Urinary bladder (tissue), 4 donors: Measurements from ENCODE around the gene CPB1. TPM values are rescaled to one million over a fixed set of nuclear protein-coding genes. Genes with fewer than 3 reads are reported as not detected.

Experiments
- DNase-seq: peaks from one replicate; pipeline ENCODE4 v3.0.0-alpha.2; 2015; ENCODE audit errors: extremely low spot score
- H3K27ac ChIP-seq: one replicate; pipeline ENCODE4 v1.5.1; 2013; ENCODE audit warnings: low read depth, mild to moderate bottlenecking, moderate library complexity
- H3K36me3 ChIP-seq: one replicate; pipeline ENCODE4 v1.6.1; 2013; ENCODE audit warnings: mild to moderate bottlenecking, moderate library complexity; ENCODE audit not compliant: insufficient read depth
- H3K4me1 ChIP-seq: one replicate; pipeline ENCODE4 v1.6.1; 2013; ENCODE audit warnings: mild to moderate bottlenecking, moderate library complexity; ENCODE audit not compliant: insufficient read depth
- H3K4me3 ChIP-seq: one replicate; pipeline ENCODE4 v1.5.1; 2013; ENCODE audit warnings: low read depth, low read length
- WGBS: extraction: QIAGEN DNeasy Blood & Tissue Kit; methylation state at CpG from one replicate; pipeline ENCODE4 v1.1.7; 2013; 5-methylcytosine and 5-hydroxymethylcytosine counted together
- polyA plus RNA-seq: library from polyadenylated mRNA; stranded (reverse); fragments of 200-250 nt; gene quantifications from one replicate; pipeline ENCODE4 v1.2.3, GENCODE V29; 2013
- total RNA-seq: library from RNA; depleted of rRNA; stranded (reverse); fragments of >200 nt; gene quantifications from one replicate; pipeline ENCODE4 v1.2.3, GENCODE V29; 2014
- donor health status: healthy with polysubstance abuse.
- donor health status: healthy.

The CPB1 gene
- total and polyA plus RNA-seq, 2 donors = 0.51 TPM; not detected in 1

DNA sequence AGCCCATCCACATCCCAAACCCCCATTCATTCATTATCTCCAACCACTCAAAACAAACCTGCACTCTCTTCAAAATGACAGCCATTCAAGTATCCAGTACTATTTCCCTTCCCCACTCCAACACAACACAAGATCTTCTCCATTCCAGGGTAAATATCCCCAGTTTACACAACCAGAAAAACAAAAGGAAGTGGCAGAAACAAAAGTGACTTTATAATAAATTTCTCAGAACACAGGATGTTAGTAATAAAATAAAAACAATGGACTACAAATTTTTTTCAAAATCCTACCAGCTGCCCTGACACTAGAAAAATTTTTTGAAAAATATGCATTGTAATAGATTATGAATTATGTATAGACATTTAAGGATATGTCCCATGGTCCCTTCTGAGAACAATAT lies 51.6 kb downstream of the CPB1 start:
- DNase-seq = no peak
- H3K4me1 ChIP-seq = no peaks in the 10 kb centered on the region
- no peaks in the 10 kb centered on the region for H3K36me3 ChIP-seq
- H3K4me3 ChIP-seq = no peak overlapping the region
- no peak overlapping the region for H3K27ac ChIP-seq

DNA sequence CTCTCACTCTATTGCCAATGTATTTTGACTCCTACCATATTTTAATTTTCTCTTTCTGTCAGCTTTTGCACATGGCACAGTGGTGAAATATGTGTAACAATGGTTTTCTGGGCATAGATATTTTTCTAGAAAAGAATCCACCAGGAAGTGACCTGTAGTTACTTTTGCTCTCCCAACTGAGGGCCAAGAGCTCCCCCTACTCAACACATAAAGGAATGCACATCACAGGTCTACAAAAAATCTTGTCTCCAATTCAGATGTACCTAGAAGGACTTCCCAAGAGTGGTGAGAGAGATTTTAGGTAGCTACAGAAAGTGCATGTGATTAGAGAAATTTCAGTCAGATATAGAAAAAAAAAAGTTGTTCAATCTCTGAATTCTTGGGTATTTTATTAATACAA lies 53.1 kb downstream of the CPB1 start:
- Histone ChIP-seq H3K36me3 (no peaks in the 10 kb centered on the region), H3K4me3 (no peak overlapping the region), H3K27ac (no peak overlapping the region), H3K4me1 (no peaks in the 10 kb centered on the region)
- DNase-seq = no peak

DNA sequence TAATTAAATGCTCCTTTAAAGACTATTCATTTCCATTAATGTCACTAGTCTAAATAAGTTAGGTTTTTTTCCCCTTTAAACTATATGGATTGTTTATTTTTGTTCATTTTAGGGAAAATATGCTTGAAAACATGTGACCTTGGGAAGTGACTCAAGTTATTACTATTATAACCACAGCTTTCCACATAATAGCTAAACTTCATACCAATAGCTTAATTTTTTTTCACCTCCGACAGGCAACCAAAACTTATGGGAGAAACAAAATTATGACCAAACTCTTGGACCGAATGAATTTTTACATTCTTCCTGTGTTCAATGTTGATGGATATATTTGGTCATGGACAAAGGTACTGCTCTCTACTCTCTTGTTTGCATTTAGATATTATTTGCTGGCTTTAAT lies 53.7 kb downstream of the CPB1 start:
- Histone ChIP-seq H3K36me3 (no peaks in the 10 kb centered on the region), H3K4me1 (no peaks in the 10 kb centered on the region)
- no peak for DNase-seq

DNA sequence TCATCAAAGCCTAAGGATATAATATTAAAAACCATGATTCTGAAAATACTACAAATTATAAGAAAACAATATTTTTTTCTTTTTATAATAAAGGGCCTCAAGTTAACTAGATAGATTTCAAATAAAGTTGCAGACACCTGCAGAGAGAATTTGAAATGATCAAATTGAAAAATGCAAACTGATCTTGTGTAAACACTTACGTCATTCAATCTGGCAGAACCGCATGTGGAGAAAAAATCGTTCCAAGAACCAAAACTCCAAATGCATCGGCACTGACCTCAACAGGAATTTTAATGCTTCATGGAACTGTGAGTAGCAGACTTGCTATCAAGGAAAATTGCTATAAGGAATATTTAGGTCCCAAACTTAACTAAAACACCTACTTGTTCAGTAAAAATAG lies 54.7 kb downstream of the CPB1 start:
- Histone ChIP-seq H3K36me3 (no peaks in the 10 kb centered on the region), H3K4me1 (no peaks in the 10 kb centered on the region), H3K27ac (no peak overlapping the region), H3K4me3 (no peak overlapping the region)
- 65% methylated on average over 4 of the region's 4 CpGs for WGBS
- DNase-seq = no peak

More for the DNA sequence above, 53.7 kb downstream of the CPB1 start:
- no peak overlapping the region for H3K27ac ChIP-seq
- 90% methylated on average over 2 of the region's 2 CpGs for WGBS
- H3K4me3 ChIP-seq = no peak overlapping the region

DNA sequence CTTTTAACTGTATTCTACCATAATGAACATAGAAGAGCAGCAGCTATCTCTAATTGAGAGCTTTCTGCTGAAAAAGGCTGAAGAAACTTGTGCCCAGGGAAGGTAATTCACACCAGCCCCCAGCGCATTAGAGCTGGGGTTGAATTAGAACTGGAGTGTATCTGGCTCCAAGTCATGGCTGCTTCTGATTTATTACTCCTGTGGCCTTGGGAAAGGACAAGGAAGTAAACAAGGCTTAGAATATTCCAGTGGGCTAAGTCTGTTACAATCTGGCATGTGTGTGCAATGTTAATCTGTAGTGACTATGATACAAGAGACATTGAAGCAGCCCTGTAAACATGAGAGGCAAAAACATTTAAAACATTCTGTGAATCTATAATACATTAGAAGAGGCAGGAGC lies 55.6 kb downstream of the CPB1 start:
- DNase-seq = no peak
- Histone ChIP-seq H3K4me1 (no peaks in the 10 kb centered on the region), H3K4me3 (no peak overlapping the region), H3K27ac (no peak overlapping the region), H3K36me3 (no peaks in the 10 kb centered on the region)
- 71% methylated on average over 1 of the region's 1 CpG for WGBS

DNA sequence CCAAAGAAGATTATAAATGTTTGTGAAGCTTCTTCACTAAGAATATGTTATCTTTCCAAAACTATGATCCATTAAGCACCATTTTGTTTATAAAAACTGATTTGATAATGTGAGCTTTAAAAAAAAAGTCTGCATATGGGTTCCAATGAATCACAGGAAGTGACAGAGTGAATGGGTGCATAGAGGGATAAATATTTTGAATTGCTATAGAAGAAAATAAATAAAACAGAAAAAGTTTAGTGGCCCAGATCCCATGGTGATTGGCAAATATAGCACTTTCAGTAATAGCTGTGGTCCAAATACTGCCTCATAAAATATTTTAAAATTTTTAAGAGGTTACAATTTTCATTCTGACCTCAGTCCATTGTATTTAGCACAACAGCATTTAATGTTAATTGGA lies 56.6 kb downstream of the CPB1 start:
- no peak overlapping the region for H3K4me3 ChIP-seq
- no peak for DNase-seq
- no peaks in the 10 kb centered on the region for H3K36me3 ChIP-seq
- no peak overlapping the region for H3K27ac ChIP-seq
- H3K4me1 ChIP-seq = no peaks in the 10 kb centered on the region

DNA sequence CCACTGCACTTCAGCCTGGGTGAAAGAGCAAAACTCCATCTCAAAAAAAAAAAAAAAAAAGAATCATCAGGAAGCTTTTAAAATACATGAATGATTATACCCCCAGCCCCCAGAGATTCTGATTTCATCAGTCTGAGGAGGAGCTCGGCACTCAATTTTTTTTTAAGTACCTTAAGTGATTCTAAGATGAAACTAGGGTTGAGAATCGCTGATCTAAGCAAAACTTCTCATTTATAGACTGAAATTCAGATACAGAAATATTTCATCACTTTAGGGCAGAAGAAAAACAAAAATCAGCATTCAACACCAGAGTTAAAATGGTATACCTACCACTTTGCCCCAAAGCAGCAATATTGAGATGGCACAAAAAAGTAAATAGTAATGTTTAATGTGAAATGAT lies 62.2 kb downstream of the CPB1 start:
- Histone ChIP-seq H3K27ac (no peak overlapping the region), H3K4me1 (no peaks in the 10 kb centered on the region), H3K4me3 (no peak overlapping the region), H3K36me3 (no peaks in the 10 kb centered on the region)
- 85% methylated on average over 2 of the region's 2 CpGs for WGBS
- DNase-seq = no peak

DNA sequence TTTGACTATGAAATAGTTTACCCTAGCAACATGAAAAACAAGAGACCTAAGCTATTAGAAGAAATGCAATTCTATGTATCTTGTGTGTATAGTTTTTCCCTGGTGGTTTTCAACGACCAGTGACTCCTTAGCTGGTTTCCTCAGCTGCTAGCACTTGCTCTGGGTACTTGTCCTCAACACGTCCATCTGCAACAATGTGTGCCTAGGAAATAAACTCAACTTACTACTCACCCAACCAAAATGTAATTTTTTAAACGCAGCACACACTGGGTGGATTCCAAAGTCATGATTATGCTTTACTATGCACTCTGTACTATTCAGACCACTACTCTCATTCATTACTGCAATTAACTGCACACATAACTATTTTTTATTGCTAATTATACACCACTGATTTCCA lies 68.5 kb downstream of the CPB1 start:
- no peak for DNase-seq
- no peaks in the 10 kb centered on the region for H3K36me3 ChIP-seq
- H3K4me1 ChIP-seq = no peaks in the 10 kb centered on the region
- no peak overlapping the region for H3K4me3 ChIP-seq
- no peak overlapping the region for H3K27ac ChIP-seq
- 65% methylated on average over 3 of the region's 3 CpGs for WGBS

DNA sequence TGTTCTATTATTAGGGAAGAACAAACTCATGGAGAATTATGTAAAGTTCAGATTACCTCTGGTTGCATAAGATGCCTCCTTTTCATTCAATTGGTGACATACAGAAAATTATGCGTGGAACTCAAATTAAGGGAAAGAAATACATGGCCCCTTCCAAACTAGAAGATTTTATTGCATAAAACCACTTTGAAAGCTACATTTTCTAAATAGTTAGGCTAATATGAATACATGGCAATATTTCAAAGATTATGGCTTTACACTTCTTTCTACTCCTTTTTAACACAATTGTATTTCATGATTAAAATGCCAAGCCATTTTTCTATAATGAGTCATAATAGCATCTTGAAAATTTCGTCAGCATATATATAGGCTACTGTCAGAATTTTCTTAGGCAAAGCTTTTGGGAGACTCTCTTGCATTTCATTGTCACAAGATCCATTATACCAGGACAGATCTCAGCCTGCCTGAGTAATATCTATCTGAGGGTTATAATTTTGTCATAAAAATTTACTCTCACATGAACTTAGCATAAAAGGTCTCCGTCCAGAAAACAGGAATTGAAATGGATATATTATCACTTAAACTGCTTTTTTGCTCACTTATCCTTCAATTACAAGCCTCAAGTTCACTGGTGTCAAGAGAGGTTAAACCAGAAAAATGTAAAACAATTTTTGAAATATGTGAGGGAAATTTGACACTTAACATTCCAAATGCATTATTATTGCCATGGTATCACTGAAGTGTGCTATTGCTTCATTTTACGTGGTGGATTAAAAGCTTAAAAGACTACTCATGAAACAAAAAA lies 74.6 kb downstream of the CPB1 start:
- WGBS = 57% methylated on average over 4 of the region's 4 CpGs
- Histone ChIP-seq H3K4me3 (no peak overlapping the region), H3K36me3 (no peaks in the 10 kb centered on the region), H3K27ac (no peak overlapping the region), H3K4me1 (no peaks in the 10 kb centered on the region)
- DNase-seq = no peak

DNA sequence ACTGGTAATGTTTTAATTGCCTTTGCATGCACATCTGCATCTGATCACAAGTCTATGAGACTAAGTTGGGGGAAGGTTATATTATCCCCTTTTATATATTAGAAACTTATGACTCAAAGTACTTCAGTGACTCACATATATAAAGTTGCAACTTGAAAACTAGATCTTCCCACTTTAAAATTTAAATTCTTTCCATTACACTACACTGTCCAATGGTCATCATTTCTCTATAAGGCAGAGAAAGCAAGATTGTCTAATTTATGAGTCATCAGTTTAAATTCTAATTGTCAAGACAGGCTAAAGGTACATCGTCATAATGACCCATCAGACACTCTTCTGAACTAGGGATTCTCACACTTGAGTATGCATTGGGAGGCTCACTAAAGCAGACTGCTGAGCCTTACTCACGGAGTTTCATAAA lies 75.4 kb downstream of the CPB1 start:
- Histone ChIP-seq H3K27ac (no peak overlapping the region), H3K4me3 (no peak overlapping the region), H3K36me3 (no peaks in the 10 kb centered on the region), H3K4me1 (no peaks in the 10 kb centered on the region)
- 87% methylated on average over 2 of the region's 2 CpGs for WGBS
- DNase-seq = no peak

DNA sequence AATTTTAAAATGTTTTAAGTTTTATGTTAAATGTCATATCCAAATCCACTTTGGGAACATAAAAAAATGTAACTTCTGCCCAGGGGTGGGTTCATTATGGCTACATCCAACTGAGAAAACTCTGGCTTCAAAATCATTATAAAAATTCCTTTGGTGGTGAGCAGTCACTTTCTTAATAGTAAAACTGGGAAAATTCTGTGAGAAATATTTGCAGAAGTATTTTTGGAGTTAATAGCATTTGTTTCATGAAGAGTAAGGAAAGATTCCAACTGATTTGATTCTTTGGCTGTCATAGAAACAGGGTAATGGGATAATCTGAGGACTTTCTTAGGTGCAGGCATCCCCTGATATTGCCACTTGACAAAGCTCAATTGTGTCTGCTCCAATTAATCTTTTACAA lies 76.3 kb downstream of the CPB1 start:
- Histone ChIP-seq H3K4me3 (no peak overlapping the region), H3K36me3 (no peaks in the 10 kb centered on the region), H3K27ac (no peak overlapping the region), H3K4me1 (no peaks in the 10 kb centered on the region)
- DNase-seq = no peak

DNA sequence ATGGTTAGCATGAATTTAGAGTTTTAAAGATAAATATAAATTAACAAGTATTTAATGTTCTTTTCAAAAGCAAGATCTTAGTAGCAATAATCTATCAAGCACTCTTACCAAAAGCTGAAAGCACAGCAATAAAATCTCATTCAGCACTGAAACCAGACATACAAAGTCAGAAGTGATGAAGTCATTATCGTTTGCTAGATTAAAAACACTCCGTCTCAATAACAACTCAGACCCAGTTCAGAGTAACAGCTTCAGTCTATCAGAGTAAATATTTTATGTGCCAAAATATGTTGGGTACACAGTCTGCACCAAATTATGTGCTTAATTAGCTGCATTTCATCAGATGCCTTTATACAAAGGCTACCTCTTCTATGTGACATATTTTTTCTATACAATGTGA lies 79.1 kb downstream of the CPB1 start:
- Histone ChIP-seq H3K4me1 (no peaks in the 10 kb centered on the region), H3K27ac (no peak overlapping the region), H3K4me3 (no peak overlapping the region), H3K36me3 (no peaks in the 10 kb centered on the region)
- DNase-seq = no peak
- 40% methylated on average over 2 of the region's 2 CpGs for WGBS
